Keratinocyte (primary cell): Measurements from ENCODE around the gene PPP4R3C.

Experiments used
- CTCF ChIP-seq, 3 experiments: IDR thresholded peaks in 1 of 3; conservative IDR thresholded peaks in 1 of 3; optimal IDR thresholded peaks in 1 of 3; 2 replicates in 2 of 3; 3 replicates in 1 of 3; pipeline versions ENCODE3 to v1.5.1; 2011; ENCODE audit warnings: low read length in 3 of 3, mild to moderate bottlenecking in 3 of 3, moderate library complexity in 2 of 3, control low read depth in 1 of 3, inconsistent platforms in 1 of 3; ENCODE audit not compliant: insufficient read depth in 2 of 3; ENCODE audit errors: extremely low read depth in 1 of 3
- EZH2 ChIP-seq: IDR thresholded peaks from one replicate; pipeline ENCODE4 v1.6.1; 2012; ENCODE audit warnings: inconsistent platforms, mild to moderate bottlenecking, low read length, moderate library complexity

- TF ChIP-seq CTCF (optimal IDR thresholded peaks at IDR 0.05 in 1 of 3, IDR thresholded peaks at IDR 0.05 in 1 of 3, conservative IDR thresholded peaks at IDR 0.05 in 1 of 3; ENCODE audit: extremely low read depth in 1 of 3, insufficient read depth in 2 of 3, low read length in 3 of 3) (no peak), EZH2 (no peak)
These were observed 24.2 kb downstream of the PPP4R3C start for GRCh38 chrX:27438937-27439336.
